HUES64 (cell line): ENCODE results near the gene MYMX.

ENCODE experiments used
- H3K27ac ChIP-seq: 2 replicates; pipeline ENCODE4 v1.7.0; 2013; ENCODE audit warnings: low read depth, low read length, inconsistent platforms
- H3K27me3 ChIP-seq: 2 replicates; pipeline ENCODE4 v1.6.1; 2013; ENCODE audit warnings: mild to moderate bottlenecking, low read length; ENCODE audit not compliant: insufficient read depth
- H3K36me3 ChIP-seq: 2 replicates; pipeline ENCODE4 v1.6.1; 2013; ENCODE audit warnings: mild to moderate bottlenecking, low read length; ENCODE audit not compliant: insufficient read depth
- H3K4me1 ChIP-seq: 2 replicates; pipeline ENCODE4 v1.6.1; 2013; ENCODE audit warnings: mild to moderate bottlenecking, low read length, moderate library complexity; ENCODE audit not compliant: insufficient read depth
- H3K4me3 ChIP-seq: 2 replicates; pipeline ENCODE4 v1.5.1; 2013; ENCODE audit warnings: mild to moderate bottlenecking, low read length, moderate library complexity
- H3K9ac ChIP-seq: 2 replicates; pipeline ENCODE4 v1.6.1; 2013; ENCODE audit warnings: mild to moderate bottlenecking, low read depth, low read length
- H3K9me3 ChIP-seq: 2 replicates; pipeline ENCODE4 v1.6.1; 2013; ENCODE audit warnings: low read depth, low read length; ENCODE audit not compliant: insufficient read depth
- WGBS: fragments of 150-250, 120-280 bp; methylation state at CpG from one replicate; pipeline ENCODE4 v1.1.7; 2013; ENCODE audit warnings: missing lambda C conversion rate; 5-methylcytosine and 5-hydroxymethylcytosine counted together

The MYMX gene

GRCh38 chr6:44221291-44221960 is 4.7 kb downstream of the MYMX start:
- WGBS = 40% methylated on average over 3 of the region's 4 CpGs
- H3K9me3 ChIP-seq = no peaks in the 10 kb centered on the region
- H3K4me1 ChIP-seq = peaks cover 58% of the 10 kb centered on the region
- no peaks in the 10 kb centered on the region for H3K36me3 ChIP-seq
- H3K27ac ChIP-seq = peak overlapping the region; percentile 12; the same call in 1 of the 2 replicates
- no peak overlapping the region for H3K9ac ChIP-seq
- H3K27me3 ChIP-seq = no peaks in the 10 kb centered on the region
- no peak overlapping the region for H3K4me3 ChIP-seq

DNA sequence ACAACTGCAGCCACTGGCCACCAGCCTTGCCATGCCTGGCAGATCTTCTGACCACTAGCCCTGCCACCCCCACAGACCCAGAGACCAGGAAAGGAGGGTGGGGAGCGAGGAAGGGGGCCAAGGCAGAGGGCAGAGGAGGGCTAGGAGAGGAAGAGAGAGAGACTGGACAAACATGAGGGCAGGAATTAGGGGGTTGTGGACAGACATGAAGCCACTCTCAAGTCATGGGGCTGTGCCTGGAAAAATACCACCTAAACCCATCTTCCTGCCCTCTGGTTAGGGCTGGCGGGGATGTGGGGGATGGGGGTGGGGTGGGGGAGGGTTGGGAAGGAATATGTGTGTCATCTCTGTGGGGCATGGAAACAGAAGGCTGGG is 5.2 kb downstream of the MYMX start:
- no peaks in the 10 kb centered on the region for H3K36me3 ChIP-seq
- H3K27me3 ChIP-seq = no peaks in the 10 kb centered on the region
- H3K9ac ChIP-seq = no peak overlapping the region
- no peaks in the 10 kb centered on the region for H3K9me3 ChIP-seq
- WGBS = 57% methylated on average over 1 of the region's 2 CpGs
- H3K27ac ChIP-seq = peak overlapping the region; percentile 12; the same call in 1 of the 2 replicates
- peaks cover 57% of the 10 kb centered on the region for H3K4me1 ChIP-seq
- H3K4me3 ChIP-seq = no peak overlapping the region

GRCh38 chr6:44222486-44223318 is 6.0 kb downstream of the MYMX start:
- Histone ChIP-seq H3K4me3 (peak overlapping the region; percentile 62), H3K9ac (peak overlapping the region; percentile 23; the same call in 1 of the 2 replicates), H3K36me3 (peaks cover 4% of the 10 kb centered on the region; the same call in 1 of the 2 replicates), H3K9me3 (no peaks in the 10 kb centered on the region), H3K27me3 (no peaks in the 10 kb centered on the region), H3K4me1 (peaks cover 50% of the 10 kb centered on the region), H3K27ac (peak overlapping the region; percentile 62; the same call in 1 of the 2 replicates)
- WGBS = 7% methylated on average over 26 of the region's 26 CpGs

GRCh38 chr6:44223319-44224028 is 6.7 kb downstream of the MYMX start, which contains the start of gene SLC29A1:
Gene SLC29A1, plus strand, starts transcription at chr6:44223595. Its CDS starts 3,719 bp downstream, at chr6:44227314.
- under 1% methylated on average over 73 of the region's 73 CpGs for WGBS
- Histone ChIP-seq H3K9ac (peak within 1 kb of the TSS; percentile 75), H3K27ac (peak within 1 kb of the TSS; percentile 89), H3K4me3 (peak within 1 kb of the TSS; percentile 62), H3K27me3 (no peaks in the 10 kb centered on the region), H3K4me1 (peaks cover 42% of the 10 kb centered on the region), H3K36me3 (peaks cover 11% of the 10 kb centered on the region; the same call in 1 of the 2 replicates), H3K9me3 (no peaks in the 10 kb centered on the region)

DNA sequence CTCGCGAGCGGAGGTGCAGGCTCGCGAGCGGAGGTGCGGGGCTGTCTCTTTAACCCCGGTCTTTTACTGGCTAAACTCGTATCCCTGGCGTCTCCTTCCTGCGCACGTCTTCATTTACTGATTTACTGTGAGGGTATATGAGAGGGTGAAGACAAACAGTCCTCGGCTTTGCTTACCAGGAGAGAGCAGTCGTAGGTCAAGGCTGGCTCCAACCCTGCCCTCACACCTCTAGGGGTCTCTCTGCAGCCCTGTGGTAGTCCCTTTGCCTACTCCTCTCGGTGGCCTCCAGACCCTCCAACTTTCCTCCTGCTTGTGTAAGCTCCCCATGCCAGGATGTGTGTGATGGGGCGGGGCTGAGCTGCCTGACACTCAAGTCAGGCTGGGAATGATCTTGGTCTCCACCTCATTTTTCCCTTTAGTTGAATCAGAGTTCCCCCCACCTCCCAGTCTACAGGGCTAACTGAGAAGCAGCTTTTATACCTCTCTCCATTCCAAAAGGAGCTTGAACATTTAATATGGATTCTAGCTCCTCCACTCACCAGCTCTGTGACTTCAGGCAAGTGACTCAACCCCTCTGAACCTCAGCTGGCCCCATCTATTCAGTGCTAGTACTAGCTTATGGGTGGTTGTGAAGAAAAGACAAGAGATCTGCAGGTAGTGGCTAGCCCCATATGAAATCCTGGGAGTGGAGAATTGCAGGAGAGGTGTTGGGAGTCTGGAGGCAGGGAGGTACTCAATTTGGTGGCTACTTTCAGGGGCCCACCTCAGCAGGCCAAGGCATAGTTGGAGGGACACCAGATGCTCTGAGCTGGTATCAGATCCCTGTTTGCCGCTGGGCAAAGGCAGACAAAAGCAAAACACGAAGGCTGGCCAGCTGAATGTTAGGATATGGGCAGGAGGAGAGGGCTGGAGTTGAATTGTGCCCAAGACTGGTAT is 7.6 kb downstream of the MYMX start:
- Histone ChIP-seq H3K36me3 (peaks cover 19% of the 10 kb centered on the region), H3K27me3 (no peaks in the 10 kb centered on the region), H3K4me1 (peaks cover 40% of the 10 kb centered on the region), H3K4me3 (peak overlapping the region; percentile 62), H3K9ac (peak overlapping the region; percentile 75), H3K9me3 (no peaks in the 10 kb centered on the region), H3K27ac (no peak overlapping the region; the same call in 1 of the 2 replicates)
- 7% methylated on average over 18 of the region's 18 CpGs for WGBS

GRCh38 chr6:44224965-44225305 is 8.2 kb downstream of the MYMX start:
- 89% methylated on average over 4 of the region's 4 CpGs for WGBS
- no peaks in the 10 kb centered on the region for H3K27me3 ChIP-seq
- no peak overlapping the region for H3K27ac ChIP-seq
- no peak overlapping the region for H3K9ac ChIP-seq
- H3K9me3 ChIP-seq = no peaks in the 10 kb centered on the region
- peak overlapping the region; percentile 62 for H3K4me3 ChIP-seq
- H3K4me1 ChIP-seq = peaks cover 38% of the 10 kb centered on the region
- peaks cover 25% of the 10 kb centered on the region for H3K36me3 ChIP-seq

DNA sequence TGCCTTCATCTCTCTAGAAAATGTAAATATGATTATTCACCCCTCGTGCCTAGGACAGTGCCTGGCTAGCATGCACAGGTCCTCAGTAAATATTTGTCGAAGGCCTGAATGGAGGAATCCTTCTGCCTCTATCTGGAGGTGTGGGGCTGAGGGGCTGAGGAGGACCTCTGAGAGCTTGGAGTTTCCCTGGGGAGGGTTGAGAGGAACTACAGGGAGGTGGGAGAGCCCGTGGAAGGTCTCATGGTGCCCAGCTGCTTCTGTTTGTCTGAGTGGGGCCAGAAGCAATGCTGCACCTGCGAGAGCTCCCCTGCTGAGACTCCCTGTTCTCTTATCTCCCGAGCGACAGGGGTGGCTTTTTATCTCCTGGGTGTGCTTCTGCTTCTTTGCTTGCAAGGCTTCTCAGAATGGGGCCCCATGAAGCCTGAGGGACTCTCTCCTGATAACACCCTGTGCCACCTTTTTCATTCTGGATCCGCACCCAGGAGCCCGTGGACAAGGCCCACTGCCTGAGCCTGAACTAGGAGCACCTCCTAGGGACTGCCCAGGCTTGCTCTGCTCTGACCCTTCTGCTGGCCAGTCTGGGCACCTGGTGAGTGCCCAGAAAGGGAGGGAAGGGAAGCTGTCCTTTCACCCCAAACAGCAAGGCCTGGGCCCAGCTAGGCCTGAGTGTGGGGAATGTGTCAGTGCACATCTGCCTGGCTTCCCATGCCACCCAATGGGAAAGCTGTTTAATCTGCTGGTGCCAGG is 9.0 kb downstream of the MYMX start:
- no peaks in the 10 kb centered on the region for H3K9me3 ChIP-seq
- H3K4me1 ChIP-seq = peaks cover 37% of the 10 kb centered on the region
- H3K27ac ChIP-seq = no peak overlapping the region; the same call in 1 of the 2 replicates
- 0 out of 2 replicates have a peak overlapping the region, but pooled peaks have one; percentile 5 for H3K9ac ChIP-seq
- H3K36me3 ChIP-seq = peaks cover 34% of the 10 kb centered on the region
- H3K27me3 ChIP-seq = no peaks in the 10 kb centered on the region
- H3K4me3 ChIP-seq = no peak overlapping the region
- WGBS = 79% methylated on average over 8 of the region's 8 CpGs

DNA sequence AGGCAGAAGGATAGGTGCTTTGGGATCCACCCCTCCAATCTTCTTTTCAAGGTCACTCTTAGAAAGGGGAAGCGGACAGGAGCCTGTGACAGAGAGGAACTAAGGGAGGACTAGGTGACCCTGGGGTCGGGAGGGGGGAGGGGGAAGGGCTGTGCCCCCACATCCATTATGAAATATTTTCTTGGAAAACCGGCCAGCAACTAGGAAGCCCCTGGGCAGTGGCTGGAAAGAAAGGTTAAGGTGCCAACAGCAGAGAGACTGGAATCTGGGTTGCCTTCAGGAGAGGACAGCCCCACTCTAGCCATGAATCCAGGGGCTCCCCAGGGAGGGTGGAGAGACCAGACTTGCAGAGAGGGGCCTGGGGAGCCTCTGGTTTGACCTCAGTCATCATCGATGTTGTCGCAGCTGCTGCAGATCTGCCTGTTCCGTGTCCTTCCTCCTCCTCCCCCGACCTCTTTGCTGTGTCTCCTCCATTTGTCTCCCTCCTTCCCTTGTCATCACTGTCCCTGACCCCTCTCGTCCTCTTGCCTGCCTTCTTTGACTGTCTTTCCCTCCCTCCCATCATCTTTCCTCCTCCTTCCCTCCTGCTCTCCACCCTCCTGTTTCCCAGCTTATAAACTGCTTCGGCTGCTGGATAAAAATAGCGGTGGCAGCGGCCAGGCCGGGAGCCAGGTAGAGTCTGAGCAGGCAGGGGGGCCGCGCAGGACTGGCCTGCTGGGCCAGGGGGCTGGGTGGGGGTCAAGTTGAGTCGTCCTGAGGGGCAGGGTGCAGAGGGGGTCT is 9.8 kb downstream of the MYMX start:
- H3K4me1 ChIP-seq = peaks cover 37% of the 10 kb centered on the region
- peaks cover 42% of the 10 kb centered on the region for H3K36me3 ChIP-seq
- H3K9me3 ChIP-seq = no peaks in the 10 kb centered on the region
- H3K27ac ChIP-seq = no peak overlapping the region
- H3K9ac ChIP-seq = 0 out of 2 replicates have a peak overlapping the region, but pooled peaks have one; percentile 5
- H3K4me3 ChIP-seq = no peak overlapping the region
- H3K27me3 ChIP-seq = no peaks in the 10 kb centered on the region
- 70% methylated on average over 14 of the region's 15 CpGs for WGBS

GRCh38 chr6:44227148-44227793 is 10.5 kb downstream of the MYMX start:
- H3K27ac ChIP-seq = no peak overlapping the region
- no peaks in the 10 kb centered on the region for H3K27me3 ChIP-seq
- WGBS = 95% methylated on average over 6 of the region's 7 CpGs
- H3K36me3 ChIP-seq = peaks cover 49% of the 10 kb centered on the region
- peaks cover 31% of the 10 kb centered on the region for H3K4me1 ChIP-seq
- H3K9ac ChIP-seq = no peak overlapping the region
- no peaks in the 10 kb centered on the region for H3K9me3 ChIP-seq
- H3K4me3 ChIP-seq = no peak overlapping the region
